ENCODE data around the gene ZNHIT6.
"Not testable (repeated sequence)": the region's sequence is repeated elsewhere in the genome, so short reads cannot be mapped to it uniquely, and the experiment has no call there.

ZNHIT6 gene

GRCh38 chr1:85672031-85672660, 36.1 kb downstream of the ZNHIT6 start:
- no peak for DNase-seq (ENCODE audit: low read depth in 2 of 2)

GRCh38 chr1:85665932-85666331, 42.3 kb downstream of the ZNHIT6 start:
- DNase-seq (ENCODE audit: low read depth in 2 of 2) = no peak

- DNase-seq (ENCODE audit: low read depth in 2 of 2) = no peak
Measured at GRCh38 chr1:85663382-85663781, 44.9 kb downstream of the ZNHIT6 start.

- DNase-seq (ENCODE audit: low read depth in 2 of 2) = no peak
Measured at GRCh38 chr1:85661767-85662166, 46.5 kb downstream of the ZNHIT6 start.

- no peak for DNase-seq (ENCODE audit: low read depth in 2 of 2)
Measured at GRCh38 chr1:85660541-85660940, 47.7 kb downstream of the ZNHIT6 start.

- DNase-seq (ENCODE audit: low read depth in 2 of 2) = no peak
Measured at GRCh38 chr1:85659174-85659573, 49.1 kb downstream of the ZNHIT6 start.

- no peak for DNase-seq (ENCODE audit: low read depth in 2 of 2)
Measured at GRCh38 chr1:85656948-85657347, 51.3 kb downstream of the ZNHIT6 start.

- DNase-seq (ENCODE audit: low read depth in 2 of 2) = no peak
Measured at GRCh38 chr1:85656256-85656655, 52.0 kb downstream of the ZNHIT6 start.

GRCh38 chr1:85655315-85655714, 52.9 kb downstream of the ZNHIT6 start:
- DNase-seq (ENCODE audit: low read depth in 2 of 2) = no peak

- DNase-seq (ENCODE audit: low read depth in 2 of 2) = no peak
Measured at GRCh38 chr1:85654066-85654782, 54.0 kb downstream of the ZNHIT6 start.

GRCh38 chr1:85652327-85652726, 55.9 kb downstream of the ZNHIT6 start:
- no peak for DNase-seq (ENCODE audit: low read depth in 2 of 2)

- no peak for DNase-seq (ENCODE audit: low read depth in 2 of 2)
Measured at GRCh38 chr1:85650645-85651044, 57.6 kb downstream of the ZNHIT6 start.

- no peak for DNase-seq (ENCODE audit: low read depth in 2 of 2)
Measured at GRCh38 chr1:85649591-85649990, 58.6 kb downstream of the ZNHIT6 start.

- not testable (repeated sequence) for DNase-seq (ENCODE audit: low read depth in 2 of 2)
Measured at GRCh38 chr1:85641598-85642556, 66.4 kb downstream of the ZNHIT6 start.

GRCh38 chr1:85639920-85640319, 68.3 kb downstream of the ZNHIT6 start:
- not testable (repeated sequence) for DNase-seq (ENCODE audit: low read depth in 2 of 2)

- no peak for DNase-seq (ENCODE audit: low read depth in 2 of 2)
Measured at GRCh38 chr1:85638412-85638811, 69.8 kb downstream of the ZNHIT6 start.

- DNase-seq (ENCODE audit: low read depth in 2 of 2) = no peak
Measured at GRCh38 chr1:85630493-85630892, 77.7 kb downstream of the ZNHIT6 start.

GRCh38 chr1:85629532-85629920, 78.7 kb downstream of the ZNHIT6 start:
- DNase-seq (ENCODE audit: low read depth in 2 of 2) = no peak

GRCh38 chr1:85628791-85629531, 79.3 kb downstream of the ZNHIT6 start:
- no peak for DNase-seq (ENCODE audit: low read depth in 2 of 2)

GRCh38 chr1:85626818-85627217, 81.4 kb downstream of the ZNHIT6 start:
- DNase-seq (ENCODE audit: low read depth in 2 of 2) = no peak

GRCh38 chr1:85624361-85624760, 83.9 kb downstream of the ZNHIT6 start:
- DNase-seq (ENCODE audit: low read depth in 2 of 2) = no peak

- DNase-seq (ENCODE audit: low read depth in 2 of 2) = no peak
Measured at GRCh38 chr1:85623061-85623471, 85.2 kb downstream of the ZNHIT6 start.

Measured in stimulated activated CD4-positive, alpha-beta T cell treated with anti-CD3 and anti-CD28 coated beads, Interleukin-4, amount 100 ng/mL, for 48 hours (primary cell).